ENCODE data around the gene PTPRG.

Gene PTPRG

DNA sequence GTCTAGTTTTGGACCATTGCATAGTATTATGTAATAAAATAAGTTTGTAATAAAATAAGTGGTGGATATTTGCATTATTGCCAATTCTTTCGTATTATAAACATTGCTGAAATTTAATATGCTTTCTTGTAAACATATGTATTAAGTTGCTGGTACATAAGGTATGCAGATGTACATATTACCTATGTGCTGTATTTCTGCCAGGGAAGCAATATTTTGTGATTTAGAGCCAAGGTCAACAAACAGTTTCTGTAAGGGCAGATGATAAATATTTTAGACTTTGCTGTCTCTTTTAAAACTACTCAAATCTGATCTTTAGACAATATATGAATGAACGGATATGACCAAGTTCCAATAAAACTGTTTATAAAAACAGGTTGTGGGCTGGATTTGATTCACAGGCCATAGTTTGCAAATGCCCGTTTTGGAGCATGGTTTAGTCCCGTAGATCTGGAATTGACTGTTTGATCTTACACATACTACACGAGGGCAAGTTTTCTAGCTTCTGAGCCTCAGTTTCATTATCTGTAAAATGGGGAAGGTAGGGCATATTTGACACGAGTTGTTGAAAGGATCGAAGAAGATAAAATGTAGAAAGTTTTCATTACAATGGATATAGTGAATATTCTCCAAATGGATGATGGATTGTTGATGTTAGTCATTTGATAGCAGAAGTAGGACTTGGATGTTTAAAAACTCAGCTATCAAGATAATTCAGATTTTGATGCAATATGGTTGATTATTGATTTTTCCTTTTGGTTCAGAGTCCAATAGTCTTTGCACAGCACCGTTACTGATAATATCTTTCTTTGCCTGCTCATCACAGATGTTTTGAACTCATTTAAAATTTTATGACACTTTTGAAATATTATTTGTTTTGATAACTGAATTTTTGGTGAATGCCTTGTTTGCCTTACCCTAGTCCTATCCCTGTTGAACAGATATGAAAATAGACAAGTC, 417.4 kb downstream of the PTPRG start:
- DNase-seq = no peak

DNA sequence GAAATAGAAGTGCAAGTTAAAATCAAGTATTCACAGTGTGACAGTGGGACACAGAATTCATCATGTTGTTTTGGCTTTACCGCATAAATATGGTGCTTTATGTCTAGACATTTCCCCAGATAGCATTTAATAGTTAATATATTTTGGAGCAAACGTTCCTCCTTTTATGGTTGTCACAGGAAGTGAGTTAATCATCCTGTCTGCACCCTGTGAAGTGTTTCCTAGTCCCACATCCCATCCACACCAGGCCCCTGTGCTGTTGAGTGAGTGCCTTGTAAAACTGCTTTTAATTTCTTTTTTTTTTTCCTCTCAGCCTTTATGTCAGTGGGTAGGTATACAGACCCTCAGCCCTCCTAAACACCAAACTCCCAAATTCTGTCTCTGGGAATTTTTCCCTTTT, 418.3 kb downstream of the PTPRG start:
- DNase-seq = no peak

DNA sequence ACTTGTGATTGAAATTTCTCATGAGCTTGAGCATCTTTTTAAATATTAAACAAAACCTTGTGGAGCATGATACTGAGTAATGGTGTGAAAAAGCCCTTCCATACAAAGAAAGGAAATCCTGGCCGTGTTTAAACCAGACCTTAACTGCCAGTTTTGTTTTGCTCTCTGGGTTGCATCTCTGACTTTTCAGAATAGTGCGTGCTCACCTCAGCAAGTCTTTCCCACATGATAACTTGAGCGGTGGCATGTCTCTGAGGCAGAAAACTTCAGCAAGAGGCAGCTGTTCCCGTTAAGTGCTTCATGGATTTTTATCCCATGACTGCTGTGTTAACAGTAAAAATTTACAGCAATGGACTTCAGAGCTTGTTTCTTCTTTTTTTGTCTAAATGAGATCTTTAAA, 418.7 kb downstream of the PTPRG start:
- DNase-seq = no peak

DNA sequence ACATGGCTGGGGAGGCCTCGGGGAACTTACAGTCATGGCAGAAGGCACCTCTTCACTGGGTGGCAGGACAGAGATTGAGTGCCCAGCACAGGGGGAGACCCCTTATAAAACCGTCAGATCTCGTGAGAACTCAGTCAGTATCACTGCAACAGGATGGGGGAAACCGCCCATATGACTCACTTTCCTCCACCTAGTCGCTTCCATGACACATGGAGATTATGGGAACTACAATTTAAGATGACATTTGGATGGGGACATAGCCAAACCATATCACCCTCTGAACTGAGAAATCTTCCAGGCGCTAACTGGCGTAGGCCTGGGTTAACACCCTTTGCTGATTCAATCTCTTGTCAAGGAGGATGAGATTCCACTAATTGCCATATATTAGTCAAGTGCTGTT, 419.7 kb downstream of the PTPRG start:
- DNase-seq = no peak

GRCh38 chr3:61983479-61983878, 422.1 kb downstream of the PTPRG start:
- DNase-seq = no peak

DNA sequence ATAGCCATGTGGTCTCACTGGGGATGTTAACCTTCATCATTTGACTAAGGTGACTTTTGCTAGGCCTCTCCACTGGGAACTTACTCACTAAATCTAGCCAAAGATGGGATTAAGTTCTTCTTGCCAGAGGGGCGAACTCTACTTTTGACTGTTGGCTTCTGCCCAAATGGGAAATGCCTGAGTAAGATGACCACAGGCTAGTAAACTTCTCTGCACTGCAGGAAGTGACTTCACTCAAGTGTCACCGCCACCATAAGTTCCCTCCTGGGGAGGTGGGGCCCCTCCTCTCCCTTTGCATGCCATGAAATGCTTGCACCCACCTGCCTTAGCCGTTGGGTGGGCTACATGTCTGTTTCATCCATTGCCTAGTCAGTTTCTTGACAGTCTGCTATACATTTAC, 423.6 kb downstream of the PTPRG start:
- DNase-seq = no peak

GRCh38 chr3:61986473-61986872, 425.1 kb downstream of the PTPRG start:
- no peak for DNase-seq

- DNase-seq = no peak
These were observed 428.3 kb downstream of the PTPRG start for GRCh38 chr3:61989681-61990080.

- no peak for DNase-seq
These were observed 429.1 kb downstream of the PTPRG start for GRCh38 chr3:61990327-61991027.

GRCh38 chr3:61991706-61992105, 430.3 kb downstream of the PTPRG start:
- DNase-seq = no peak

- DNase-seq = no peak
These were observed 435.0 kb downstream of the PTPRG start for GRCh38 chr3:61996366-61996765.

GRCh38 chr3:61997101-61997500, 435.7 kb downstream of the PTPRG start:
- no peak for DNase-seq

DNA sequence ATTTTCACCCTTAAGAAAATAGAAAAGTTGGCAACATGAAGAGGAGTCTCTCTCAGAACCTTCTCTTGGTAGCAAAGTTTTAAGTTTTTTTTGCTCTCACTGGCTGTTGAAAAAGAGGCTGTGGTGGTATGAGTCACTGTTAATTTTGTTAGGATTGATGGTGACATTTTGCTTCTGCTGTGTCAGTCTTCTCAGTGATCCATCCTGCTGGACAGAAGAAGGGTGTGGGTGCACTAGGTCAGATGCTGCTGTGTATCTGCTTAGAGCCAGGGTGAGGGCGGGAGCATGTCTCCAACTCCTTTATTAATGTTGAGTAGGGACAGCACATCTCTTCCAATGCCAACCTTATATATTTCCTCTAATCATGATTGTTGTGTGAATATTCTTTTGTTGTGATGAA, 442.5 kb downstream of the PTPRG start:
- DNase-seq = no peak

DNA sequence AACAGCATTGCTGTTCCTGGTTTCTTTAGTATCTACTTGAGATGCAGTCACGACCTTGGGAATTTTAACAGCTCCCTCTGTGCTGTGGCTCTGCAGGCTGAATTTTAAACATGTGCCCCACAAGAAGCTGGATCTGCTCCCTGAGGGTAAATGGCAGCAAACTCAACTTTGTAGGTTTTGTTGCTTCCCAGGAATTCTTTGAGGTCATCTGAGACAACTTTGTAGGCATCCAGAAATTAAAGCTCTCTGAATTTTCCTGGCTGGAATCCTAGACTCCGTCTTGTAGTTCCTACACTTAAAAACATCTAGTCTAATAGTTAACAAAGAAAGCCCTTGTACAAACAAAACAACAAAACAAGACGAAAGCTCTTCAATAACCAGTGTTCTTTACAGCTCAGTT, 445.7 kb downstream of the PTPRG start:
- no peak for DNase-seq

DNA sequence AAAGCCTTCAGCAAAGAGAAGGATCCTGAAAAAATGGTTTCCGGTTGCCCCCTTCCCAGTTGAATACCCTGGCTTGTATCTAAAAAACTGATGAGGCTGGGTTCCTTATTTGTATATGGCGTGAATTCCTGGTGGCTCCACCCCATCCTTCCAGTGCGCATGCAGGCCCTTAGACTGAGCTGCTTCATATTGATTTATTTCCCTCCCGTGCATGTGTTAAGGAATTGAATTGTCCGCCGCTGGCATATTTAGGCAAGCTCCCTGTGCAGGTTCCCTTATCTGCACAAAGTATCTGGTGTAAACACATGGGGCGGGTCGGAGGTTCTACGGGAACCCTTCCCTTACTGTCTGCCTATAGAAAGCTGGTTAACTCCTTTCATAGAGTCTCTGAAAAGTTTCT, 449.6 kb downstream of the PTPRG start:
- no peak for DNase-seq

- DNase-seq = no peak
These were observed 450.3 kb downstream of the PTPRG start for GRCh38 chr3:62011666-62012065.

- no peak for DNase-seq
These were observed 452.6 kb downstream of the PTPRG start for GRCh38 chr3:62013951-62014350.

- DNase-seq = no peak
These were observed 453.7 kb downstream of the PTPRG start for GRCh38 chr3:62015111-62015510.

- DNase-seq = no peak
These were observed 458.5 kb downstream of the PTPRG start for GRCh38 chr3:62019906-62020305.

GRCh38 chr3:62020706-62021105, 459.3 kb downstream of the PTPRG start:
- no peak for DNase-seq

DNA sequence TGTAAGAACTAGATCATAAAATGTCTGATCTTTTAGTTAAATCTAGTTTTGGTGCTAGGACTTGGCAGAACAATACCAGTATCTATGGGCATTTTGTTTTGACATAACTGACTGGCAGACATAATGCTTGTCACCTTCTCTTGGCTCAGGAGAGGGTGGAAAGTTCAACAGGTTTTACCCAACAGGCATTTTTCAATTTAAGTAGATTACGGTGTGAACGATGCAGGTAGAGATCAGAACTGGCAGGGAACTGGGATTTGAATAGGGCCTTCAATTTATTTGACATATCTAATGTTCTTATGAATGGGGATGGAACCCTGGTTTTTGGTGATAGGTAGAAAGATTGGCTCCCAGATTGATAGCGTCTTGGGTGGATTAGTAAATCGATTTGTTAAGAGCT, 460.9 kb downstream of the PTPRG start:
- DNase-seq = no peak

- no peak for DNase-seq
These were observed 463.5 kb downstream of the PTPRG start for GRCh38 chr3:62024882-62025281.

DNA sequence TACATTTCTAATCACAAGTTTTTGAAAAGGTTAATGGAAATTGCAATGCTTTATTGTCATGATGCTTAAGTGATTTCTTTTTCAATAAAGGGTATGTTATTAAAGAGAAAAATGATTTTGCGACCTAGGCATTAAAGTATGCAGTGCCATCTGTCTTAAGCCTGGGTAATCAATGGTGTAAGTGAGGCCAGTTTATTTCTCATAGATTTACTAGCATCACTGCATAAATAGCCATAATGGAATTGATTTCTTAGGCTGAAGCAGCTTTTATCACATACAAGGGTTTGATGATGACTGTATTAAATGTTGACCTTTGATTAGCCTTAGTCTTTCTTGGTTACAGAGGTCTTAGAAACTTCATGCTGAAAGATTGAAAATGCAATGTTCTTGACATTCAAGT, 464.5 kb downstream of the PTPRG start:
- DNase-seq = no peak

GRCh38 chr3:62027241-62027640, 465.9 kb downstream of the PTPRG start:
- DNase-seq = no peak

Data from activated CD4-positive, CD25-positive, alpha-beta regulatory T cell (primary cell).